Breast epithelium (tissue), 3 donors: ENCODE data around the gene WDSUB1.

Experiments
- POLR2A ChIP-seq: fragments of 450-650 bp; IDR thresholded peaks from one replicate; pipeline ENCODE4 v1.6.1; 2016; ENCODE audit warnings: antibody characterized with exemption, mild to moderate bottlenecking, moderate library complexity
- TF ChIP-seq, protein P1 (sequence below), 3 donors: fragments of 450-650 bp; IDR thresholded peaks; one replicate each; pipeline ENCODE4 v1.5.1; 2016 to 2017; ENCODE audit warnings: antibody characterized with exemption in 3 of 3, mild to moderate bottlenecking in 3 of 3, moderate library complexity in 3 of 3

DNA sequence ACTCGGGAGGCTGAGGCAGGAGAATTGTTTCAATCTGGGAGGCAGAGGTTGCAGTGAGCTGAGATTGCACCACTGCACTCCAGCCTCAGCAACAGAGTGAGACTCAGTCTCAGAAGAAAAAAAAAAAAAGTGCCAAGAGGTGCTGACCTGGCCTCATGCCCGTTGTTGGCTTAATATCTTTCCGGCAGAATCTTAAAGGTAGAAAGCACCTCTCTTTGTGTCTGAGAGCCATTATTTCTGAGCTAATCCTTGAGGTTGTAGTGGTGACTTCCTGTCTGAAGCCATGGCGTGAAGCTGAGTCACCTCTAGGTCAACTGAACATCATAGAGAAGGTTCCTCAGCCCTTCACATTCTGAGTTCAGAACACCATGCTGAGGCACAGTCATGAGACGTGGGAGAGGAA, 60.4 kb downstream of the WDSUB1 start:
- TF ChIP-seq, protein P1, sequence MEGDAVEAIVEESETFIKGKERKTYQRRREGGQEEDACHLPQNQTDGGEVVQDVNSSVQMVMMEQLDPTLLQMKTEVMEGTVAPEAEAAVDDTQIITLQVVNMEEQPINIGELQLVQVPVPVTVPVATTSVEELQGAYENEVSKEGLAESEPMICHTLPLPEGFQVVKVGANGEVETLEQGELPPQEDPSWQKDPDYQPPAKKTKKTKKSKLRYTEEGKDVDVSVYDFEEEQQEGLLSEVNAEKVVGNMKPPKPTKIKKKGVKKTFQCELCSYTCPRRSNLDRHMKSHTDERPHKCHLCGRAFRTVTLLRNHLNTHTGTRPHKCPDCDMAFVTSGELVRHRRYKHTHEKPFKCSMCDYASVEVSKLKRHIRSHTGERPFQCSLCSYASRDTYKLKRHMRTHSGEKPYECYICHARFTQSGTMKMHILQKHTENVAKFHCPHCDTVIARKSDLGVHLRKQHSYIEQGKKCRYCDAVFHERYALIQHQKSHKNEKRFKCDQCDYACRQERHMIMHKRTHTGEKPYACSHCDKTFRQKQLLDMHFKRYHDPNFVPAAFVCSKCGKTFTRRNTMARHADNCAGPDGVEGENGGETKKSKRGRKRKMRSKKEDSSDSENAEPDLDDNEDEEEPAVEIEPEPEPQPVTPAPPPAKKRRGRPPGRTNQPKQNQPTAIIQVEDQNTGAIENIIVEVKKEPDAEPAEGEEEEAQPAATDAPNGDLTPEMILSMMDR (IDR thresholded peaks at IDR 0.05): no peak
- no peak for TF ChIP-seq POLR2A
